Right cardiac atrium (tissue), 5 donors: ENCODE measurements around the gene CTRB1. TPM values are rescaled to one million over a fixed set of nuclear protein-coding genes. Genes with fewer than 3 reads are reported as not detected.
"Not testable (repeated sequence)": the region's sequence is repeated elsewhere in the genome, so short reads cannot be mapped to it uniquely, and the experiment has no call there.

Source experiments
- ATAC-seq, 2 donors: fragments of 200-7000 bp; cut with Tn5 transposase; one replicate each; pipeline versions ENCODE4 v1.8.0 to v1.9.1; 2020; ENCODE audit warnings: moderate library complexity in 2 of 2, mild to moderate bottlenecking in 1 of 2
- DNase-seq, 3 donors: peaks; one replicate each; pipeline ENCODE4 v3.0.0-alpha.2; 2020
- H3K27ac ChIP-seq: one replicate; pipeline ENCODE4 v1.5.1; 2013; ENCODE audit warnings: mild to moderate bottlenecking, low read length, control low read depth, moderate library complexity
- H3K27me3 ChIP-seq: one replicate; pipeline ENCODE4 v1.6.1; 2013; ENCODE audit not compliant: control insufficient read depth, insufficient read depth
- H3K4me1 ChIP-seq: one replicate; pipeline ENCODE4 v1.6.1; 2013; ENCODE audit warnings: low read length; ENCODE audit not compliant: control insufficient read depth, insufficient read depth
- H3K4me3 ChIP-seq: one replicate; pipeline ENCODE4 v1.5.1; 2013; ENCODE audit warnings: low read length, control low read depth
- H3K9me3 ChIP-seq: one replicate; pipeline ENCODE4 v1.6.1; 2013; ENCODE audit warnings: low read length; ENCODE audit not compliant: control insufficient read depth
- WGBS: extraction: QIAGEN DNeasy Blood & Tissue Kit; methylation state at CpG from one replicate; pipeline ENCODE4 v1.1.7; 2013; 5-methylcytosine and 5-hydroxymethylcytosine counted together
- intact Hi-C, 4 donors: fragments of 100-400 bp; cut with DNase I; formaldehyde crosslinking; loops; one replicate each; pipeline versions ENCODE4 v1.11.0 to v1.14.0; 2022 to 2023
- polyA plus RNA-seq: library from polyadenylated mRNA; stranded (reverse); fragments of 200-250 nt; gene quantifications from one replicate; pipeline ENCODE4 v1.2.3, GENCODE V29; 2013
- total RNA-seq, 4 donors: library from RNA; stranded (reverse); fragmentation: NEBNext Ultra II Directional; extraction: Animal tissue kit (Norgen Biotek cat#: 25700); gene quantifications; one replicate each; pipeline ENCODE4 v1.2.1, GENCODE V29; 2021
- donor health status: healthy with polysubstance abuse.
- donor health status: DM: no; HTN: yes; CAD: no.
- donor health status: DM: no; HTN: no; CAD: no.
- donor health status: DM: no; HTN: yes; CAD: no; lungs with severe emphysema.
- donor health status: DM: yes; HTN: yes; CAD: no.

CTRB1 gene
- total and polyA plus RNA-seq, 5 donors, result 0.27 to 0.62 TPM; not detected in 3

GRCh38 chr16:75264999-75265910, 46.5 kb downstream of the CTRB1 start:
- Histone ChIP-seq H3K27me3 (no peaks in the 10 kb centered on the region), H3K4me1 (peaks cover 30% of the 10 kb centered on the region), H3K4me3 (peak overlapping the region; percentile 68), H3K9me3 (no peaks in the 10 kb centered on the region), H3K27ac (peak overlapping the region; percentile 86)
- ATAC-seq, result peak; percentile 30 to 46
- DNase-seq, result peak in 2 of 3 donors; percentile 84
- intact Hi-C loops, result no loop called here
- WGBS, result under 1% methylated on average over 74 of the region's 74 CpGs

- H3K4me1 ChIP-seq, result peaks cover 29% of the 10 kb centered on the region
- WGBS, result 10% methylated on average over 62 of the region's 62 CpGs
Observed at GRCh38 chr16:75265911-75266701, 47.3 kb downstream of the CTRB1 start.

GRCh38 chr16:75266738-75267630, 48.2 kb downstream of the CTRB1 start:
- 72% methylated on average over 27 of the region's 27 CpGs for WGBS
- peak in 1 of 3 donors; percentile 71 for DNase-seq
- Histone ChIP-seq H3K27me3 (no peaks in the 10 kb centered on the region), H3K4me3 (no peak overlapping the region), H3K27ac (peak overlapping the region; percentile 7), H3K4me1 (peaks cover 21% of the 10 kb centered on the region), H3K9me3 (no peaks in the 10 kb centered on the region)
- no peak for ATAC-seq
- intact Hi-C loops, result no loop called here

More at GRCh38 chr16:75265911-75266701, 47.3 kb downstream of the CTRB1 start:
- Histone ChIP-seq H3K27me3 (no peaks in the 10 kb centered on the region), H3K27ac (peak overlapping the region; percentile 86), H3K9me3 (no peaks in the 10 kb centered on the region), H3K4me3 (peak overlapping the region; percentile 68)
- intact Hi-C loops, result no loop called here
- DNase-seq (peak; percentile 78 to 92 (median 91)), ATAC-seq (peak; percentile 59 to 66)

- DNase-seq, result peak; percentile 70 to 89 (median 87)
- Histone ChIP-seq H3K4me1 (peaks cover 15% of the 10 kb centered on the region), H3K4me3 (no peak overlapping the region)
Observed at GRCh38 chr16:75267631-75268264, 49.0 kb downstream of the CTRB1 start.

GRCh38 chr16:75269358-75269757, 50.6 kb downstream of the CTRB1 start:
- DNase-seq, H3K27me3 ChIP-seq, intact Hi-C loops, H3K27ac ChIP-seq, H3K9me3 ChIP-seq, H3K4me3 ChIP-seq, ATAC-seq, H3K4me1 ChIP-seq: not testable (repeated sequence)
- 81% methylated on average over 9 of the region's 9 CpGs for WGBS

More at GRCh38 chr16:75267631-75268264, 49.0 kb downstream of the CTRB1 start:
- 69% methylated on average over 10 of the region's 10 CpGs for WGBS
- H3K9me3 ChIP-seq, result no peaks in the 10 kb centered on the region
- ATAC-seq, result peak; percentile 60 to 67
- H3K27me3 ChIP-seq, result no peaks in the 10 kb centered on the region
- intact Hi-C loops, result no loop called here
- H3K27ac ChIP-seq, result peak overlapping the region; percentile 26

GRCh38 chr16:75271441-75272096, 52.8 kb downstream of the CTRB1 start:
- Histone ChIP-seq H3K9me3 (no peaks in the 10 kb centered on the region), H3K27ac (no peak overlapping the region), H3K27me3 (no peaks in the 10 kb centered on the region), H3K4me1 (peaks cover 3% of the 10 kb centered on the region), H3K4me3 (no peak overlapping the region)
- ATAC-seq (no peak), DNase-seq (no peak)
- 61% methylated on average over 6 of the region's 6 CpGs for WGBS
- intact Hi-C loops, result no loop called here

GRCh38 chr16:75272097-75272551, 53.3 kb downstream of the CTRB1 start:
- WGBS, result 30% methylated on average over 12 of the region's 12 CpGs
- Histone ChIP-seq H3K27ac (no peak overlapping the region), H3K4me3 (no peak overlapping the region), H3K9me3 (no peaks in the 10 kb centered on the region), H3K4me1 (no peaks in the 10 kb centered on the region), H3K27me3 (no peaks in the 10 kb centered on the region)
- no peak for DNase-seq
- no peak for ATAC-seq
- intact Hi-C loops, result no loop called here

GRCh38 chr16:75272629-75273028, 53.8 kb downstream of the CTRB1 start:
- ATAC-seq, H3K4me3 ChIP-seq, H3K4me1 ChIP-seq, H3K9me3 ChIP-seq, DNase-seq, H3K27me3 ChIP-seq, H3K27ac ChIP-seq, intact Hi-C loops: not testable (repeated sequence)
- WGBS, result 95% methylated on average over 10 of the region's 10 CpGs

GRCh38 chr16:75273054-75273925, 54.5 kb downstream of the CTRB1 start:
- 89% methylated on average over 23 of the region's 23 CpGs for WGBS
- no peaks in the 10 kb centered on the region for H3K4me1 ChIP-seq
- no peak for DNase-seq
- no peaks in the 10 kb centered on the region for H3K27me3 ChIP-seq
- no peak for ATAC-seq
- H3K4me3 ChIP-seq, result no peak overlapping the region
- H3K9me3 ChIP-seq, result no peaks in the 10 kb centered on the region
- H3K27ac ChIP-seq, result no peak overlapping the region
- intact Hi-C loops, result no loop called here
